ENCODE results near the gene CAV1.

CAV1 gene

GRCh38 chr7:116566666-116567065, 41.8 kb downstream of the CAV1 start:
- H3K36me3 ChIP-seq (ENCODE audit: control insufficient read depth, insufficient read depth, low read length): no peaks in the 10 kb centered on the region
- no peaks in the 10 kb centered on the region for H3K4me1 ChIP-seq (ENCODE audit: control insufficient read depth, insufficient read depth, low read length)
- no peak overlapping the region for H3K4me3 ChIP-seq (ENCODE audit: low read depth, low read length)
- no peak overlapping the region for H3K9ac ChIP-seq (ENCODE audit: low read depth, low read length)
- no peaks in the 10 kb centered on the region for H3K27me3 ChIP-seq (ENCODE audit: control insufficient read depth, insufficient read depth, low read length)
- H3K9me3 ChIP-seq (ENCODE audit: control insufficient read depth, insufficient read depth, low read length): no peaks in the 10 kb centered on the region

- H3K4me1 ChIP-seq (ENCODE audit: control insufficient read depth, insufficient read depth, low read length): no peaks in the 10 kb centered on the region
These were observed 44.9 kb downstream of the CAV1 start for GRCh38 chr7:116569737-116570136.

GRCh38 chr7:116570306-116570705, 45.5 kb downstream of the CAV1 start:
- Histone ChIP-seq H3K4me1 (ENCODE audit: control insufficient read depth, insufficient read depth, low read length) (no peaks in the 10 kb centered on the region), H3K4me3 (ENCODE audit: low read depth, low read length) (no peak overlapping the region), H3K9ac (ENCODE audit: low read depth, low read length) (no peak overlapping the region), H3K36me3 (ENCODE audit: control insufficient read depth, insufficient read depth, low read length) (no peaks in the 10 kb centered on the region), H3K27me3 (ENCODE audit: control insufficient read depth, insufficient read depth, low read length) (no peaks in the 10 kb centered on the region), H3K9me3 (ENCODE audit: control insufficient read depth, insufficient read depth, low read length) (no peaks in the 10 kb centered on the region)

More at GRCh38 chr7:116569737-116570136, 44.9 kb downstream of the CAV1 start:
- Histone ChIP-seq H3K9ac (ENCODE audit: low read depth, low read length) (no peak overlapping the region), H3K36me3 (ENCODE audit: control insufficient read depth, insufficient read depth, low read length) (no peaks in the 10 kb centered on the region), H3K27me3 (ENCODE audit: control insufficient read depth, insufficient read depth, low read length) (no peaks in the 10 kb centered on the region), H3K4me3 (ENCODE audit: low read depth, low read length) (no peak overlapping the region), H3K9me3 (ENCODE audit: control insufficient read depth, insufficient read depth, low read length) (no peaks in the 10 kb centered on the region)

- Histone ChIP-seq H3K9ac (ENCODE audit: low read depth, low read length) (no peak overlapping the region), H3K9me3 (ENCODE audit: control insufficient read depth, insufficient read depth, low read length) (no peaks in the 10 kb centered on the region), H3K4me3 (ENCODE audit: low read depth, low read length) (no peak overlapping the region), H3K4me1 (ENCODE audit: control insufficient read depth, insufficient read depth, low read length) (no peaks in the 10 kb centered on the region), H3K27me3 (ENCODE audit: control insufficient read depth, insufficient read depth, low read length) (no peaks in the 10 kb centered on the region), H3K36me3 (ENCODE audit: control insufficient read depth, insufficient read depth, low read length) (no peaks in the 10 kb centered on the region)
These were observed 46.2 kb downstream of the CAV1 start for GRCh38 chr7:116571037-116571436.

GRCh38 chr7:116571552-116571951, 46.7 kb downstream of the CAV1 start:
- Histone ChIP-seq H3K4me1 (ENCODE audit: control insufficient read depth, insufficient read depth, low read length) (no peaks in the 10 kb centered on the region), H3K36me3 (ENCODE audit: control insufficient read depth, insufficient read depth, low read length) (no peaks in the 10 kb centered on the region), H3K4me3 (ENCODE audit: low read depth, low read length) (no peak overlapping the region), H3K27me3 (ENCODE audit: control insufficient read depth, insufficient read depth, low read length) (no peaks in the 10 kb centered on the region), H3K9me3 (ENCODE audit: control insufficient read depth, insufficient read depth, low read length) (no peaks in the 10 kb centered on the region), H3K9ac (ENCODE audit: low read depth, low read length) (no peak overlapping the region)

- no peaks in the 10 kb centered on the region for H3K27me3 ChIP-seq (ENCODE audit: control insufficient read depth, insufficient read depth, low read length)
- H3K9ac ChIP-seq (ENCODE audit: low read depth, low read length): no peak overlapping the region
- H3K9me3 ChIP-seq (ENCODE audit: control insufficient read depth, insufficient read depth, low read length): no peaks in the 10 kb centered on the region
- no peaks in the 10 kb centered on the region for H3K36me3 ChIP-seq (ENCODE audit: control insufficient read depth, insufficient read depth, low read length)
- H3K4me3 ChIP-seq (ENCODE audit: low read depth, low read length): no peak overlapping the region
- H3K4me1 ChIP-seq (ENCODE audit: control insufficient read depth, insufficient read depth, low read length): no peaks in the 10 kb centered on the region
These were observed 47.2 kb downstream of the CAV1 start for GRCh38 chr7:116572036-116572435.

- H3K36me3 ChIP-seq (ENCODE audit: control insufficient read depth, insufficient read depth, low read length): no peaks in the 10 kb centered on the region
- H3K27me3 ChIP-seq (ENCODE audit: control insufficient read depth, insufficient read depth, low read length): no peaks in the 10 kb centered on the region
- H3K4me3 ChIP-seq (ENCODE audit: low read depth, low read length): no peak overlapping the region
- H3K9ac ChIP-seq (ENCODE audit: low read depth, low read length): no peak overlapping the region
- H3K4me1 ChIP-seq (ENCODE audit: control insufficient read depth, insufficient read depth, low read length): no peaks in the 10 kb centered on the region
- no peaks in the 10 kb centered on the region for H3K9me3 ChIP-seq (ENCODE audit: control insufficient read depth, insufficient read depth, low read length)
These were observed 48.7 kb downstream of the CAV1 start for GRCh38 chr7:116573541-116573940.

GRCh38 chr7:116574025-116574822, 49.4 kb downstream of the CAV1 start:
- no peaks in the 10 kb centered on the region for H3K27me3 ChIP-seq (ENCODE audit: control insufficient read depth, insufficient read depth, low read length)
- no peaks in the 10 kb centered on the region for H3K4me1 ChIP-seq (ENCODE audit: control insufficient read depth, insufficient read depth, low read length)
- no peaks in the 10 kb centered on the region for H3K36me3 ChIP-seq (ENCODE audit: control insufficient read depth, insufficient read depth, low read length)
- no peak overlapping the region for H3K4me3 ChIP-seq (ENCODE audit: low read depth, low read length)
- H3K9ac ChIP-seq (ENCODE audit: low read depth, low read length): no peak overlapping the region
- no peaks in the 10 kb centered on the region for H3K9me3 ChIP-seq (ENCODE audit: control insufficient read depth, insufficient read depth, low read length)

- no peaks in the 10 kb centered on the region for H3K36me3 ChIP-seq (ENCODE audit: control insufficient read depth, insufficient read depth, low read length)
- no peak overlapping the region for H3K9ac ChIP-seq (ENCODE audit: low read depth, low read length)
- no peaks in the 10 kb centered on the region for H3K9me3 ChIP-seq (ENCODE audit: control insufficient read depth, insufficient read depth, low read length)
- no peak overlapping the region for H3K4me3 ChIP-seq (ENCODE audit: low read depth, low read length)
- H3K4me1 ChIP-seq (ENCODE audit: control insufficient read depth, insufficient read depth, low read length): no peaks in the 10 kb centered on the region
- no peaks in the 10 kb centered on the region for H3K27me3 ChIP-seq (ENCODE audit: control insufficient read depth, insufficient read depth, low read length)
These were observed 51.0 kb downstream of the CAV1 start for GRCh38 chr7:116575853-116576252.

- H3K27me3 ChIP-seq (ENCODE audit: control insufficient read depth, insufficient read depth, low read length): no peaks in the 10 kb centered on the region
- H3K4me3 ChIP-seq (ENCODE audit: low read depth, low read length): no peak overlapping the region
- H3K9ac ChIP-seq (ENCODE audit: low read depth, low read length): no peak overlapping the region
- H3K9me3 ChIP-seq (ENCODE audit: control insufficient read depth, insufficient read depth, low read length): no peaks in the 10 kb centered on the region
- H3K36me3 ChIP-seq (ENCODE audit: control insufficient read depth, insufficient read depth, low read length): no peaks in the 10 kb centered on the region
- no peaks in the 10 kb centered on the region for H3K4me1 ChIP-seq (ENCODE audit: control insufficient read depth, insufficient read depth, low read length)
These were observed 51.8 kb downstream of the CAV1 start for GRCh38 chr7:116576350-116577319.

GRCh38 chr7:116577320-116577871, 52.6 kb downstream of the CAV1 start:
- H3K4me1 ChIP-seq (ENCODE audit: control insufficient read depth, insufficient read depth, low read length): no peaks in the 10 kb centered on the region
- no peaks in the 10 kb centered on the region for H3K9me3 ChIP-seq (ENCODE audit: control insufficient read depth, insufficient read depth, low read length)
- H3K27me3 ChIP-seq (ENCODE audit: control insufficient read depth, insufficient read depth, low read length): no peaks in the 10 kb centered on the region
- no peaks in the 10 kb centered on the region for H3K36me3 ChIP-seq (ENCODE audit: control insufficient read depth, insufficient read depth, low read length)
- H3K9ac ChIP-seq (ENCODE audit: low read depth, low read length): no peak overlapping the region
- no peak overlapping the region for H3K4me3 ChIP-seq (ENCODE audit: low read depth, low read length)

All from iPS-15b (cell line).